GM18873 (cell line): ENCODE results near the gene ZNRF4.
"Not testable (repeated sequence)": the region's sequence is repeated elsewhere in the genome, so short reads cannot be mapped to it uniquely, and the experiment has no call there.

Experiments used
- ATAC-seq: cut with Tn5 transposase; IDR thresholded peaks from one replicate; pipeline ENCODE4 v1.9.1; 2021; ENCODE audit warnings: mild to moderate bottlenecking, moderate library complexity, moderate number of reproducible peaks; ENCODE audit not compliant: unreplicated experiment, low FRiP score

ZNRF4 gene

DNA sequence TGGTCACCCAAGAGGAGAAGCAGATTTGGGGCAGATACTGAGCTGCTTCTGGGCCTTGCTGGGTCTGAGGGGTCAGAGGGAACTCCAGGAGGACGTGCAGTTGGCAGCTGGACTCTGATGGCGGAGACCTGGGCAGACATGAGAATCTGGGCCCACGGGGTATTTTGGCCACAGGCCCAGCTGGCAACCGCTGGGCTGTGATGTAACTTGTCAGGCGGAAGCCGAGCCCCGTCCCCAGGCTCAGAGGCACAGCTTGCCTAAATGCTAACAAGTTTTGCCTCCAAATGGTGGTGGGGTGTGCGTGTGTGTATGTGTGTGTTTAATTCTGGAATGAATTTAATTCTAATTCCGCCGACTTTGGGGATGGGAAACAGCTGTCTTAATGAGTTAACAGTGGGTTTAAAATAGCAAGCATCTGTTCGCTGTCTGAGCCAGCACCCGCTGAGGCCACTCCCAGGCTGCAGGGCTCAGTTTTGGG, 11.6 kb downstream of the ZNRF4 start:
- no peak for ATAC-seq

GRCh38 chr19:5470264-5470671, 15.1 kb downstream of the ZNRF4 start:
- ATAC-seq, result no peak

DNA sequence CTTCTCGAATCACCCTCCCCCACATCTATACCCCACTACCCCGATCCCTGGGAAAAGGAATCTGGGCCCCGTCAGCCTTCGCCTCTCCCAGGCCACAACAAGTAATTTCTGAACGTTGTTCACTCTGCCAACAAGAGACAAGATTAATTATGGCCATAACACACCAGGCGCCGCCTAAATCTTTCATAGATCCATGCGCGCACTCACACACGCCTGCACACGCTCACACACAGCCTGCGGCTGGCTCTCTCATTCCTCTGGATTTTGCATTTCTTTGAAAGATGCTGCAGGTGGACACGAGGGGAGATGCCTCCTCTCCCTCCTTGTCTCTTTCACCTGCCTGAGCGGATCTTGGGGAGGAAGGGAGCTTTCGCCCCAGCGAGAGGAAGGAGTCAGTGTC, 17.1 kb downstream of the ZNRF4 start:
- ATAC-seq, result no peak

DNA sequence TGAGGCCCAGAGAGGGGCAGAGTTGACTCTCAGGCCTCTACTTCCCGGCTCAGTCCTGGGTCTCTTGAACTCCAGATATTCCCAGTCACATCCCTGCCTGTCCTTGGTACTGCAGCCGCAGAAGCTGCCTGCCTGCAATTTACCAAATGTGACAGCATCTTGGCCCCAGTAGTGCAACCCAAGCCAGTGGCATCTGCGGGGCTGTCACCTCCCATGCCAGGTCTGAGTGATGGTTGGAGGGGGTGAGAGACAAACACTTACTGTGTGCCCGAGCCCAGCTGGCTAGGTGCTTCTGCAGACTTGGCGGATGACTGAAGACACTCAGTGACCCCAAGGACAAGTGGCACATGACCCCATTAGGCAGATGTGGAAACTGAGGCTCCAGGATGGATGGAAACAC, 18.4 kb downstream of the ZNRF4 start:
- ATAC-seq, result no peak

DNA sequence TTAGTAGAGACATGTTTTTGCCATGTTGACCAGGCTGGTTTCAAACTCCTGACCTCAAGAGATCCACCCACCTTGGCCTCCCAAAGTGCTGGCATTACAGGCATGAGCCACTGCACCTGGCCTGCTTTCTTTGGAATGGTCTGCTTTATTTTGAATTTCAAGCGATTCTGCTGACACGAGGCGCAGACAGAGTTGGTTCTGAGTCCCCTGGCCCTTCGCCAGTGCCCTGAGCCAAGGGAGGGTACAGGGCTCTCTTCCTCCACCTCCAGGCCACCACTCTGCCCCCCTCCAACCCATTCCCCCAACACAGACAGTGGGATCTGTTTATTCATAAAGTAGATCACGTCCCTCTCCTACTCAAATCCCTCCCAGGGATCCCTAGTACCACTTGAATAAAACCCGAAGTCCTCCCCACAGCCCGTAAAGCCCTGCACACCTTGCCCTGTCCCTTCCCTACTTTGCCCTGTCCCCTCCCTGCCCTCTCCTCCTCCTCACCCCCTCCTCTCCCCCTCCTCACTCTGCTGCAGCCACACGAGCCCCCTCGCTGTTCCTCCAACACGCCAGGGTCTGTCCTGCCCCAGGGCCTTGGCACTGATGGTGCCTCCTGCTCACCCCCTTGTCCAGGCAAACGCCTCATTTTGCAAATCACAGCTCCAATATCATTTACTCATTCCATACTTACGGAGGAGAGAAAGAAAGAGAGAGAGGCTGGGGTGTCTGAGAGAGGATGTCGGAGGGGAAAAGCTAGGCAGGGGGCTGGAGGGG, 22.4 kb downstream of the ZNRF4 start:
- no peak for ATAC-seq

DNA sequence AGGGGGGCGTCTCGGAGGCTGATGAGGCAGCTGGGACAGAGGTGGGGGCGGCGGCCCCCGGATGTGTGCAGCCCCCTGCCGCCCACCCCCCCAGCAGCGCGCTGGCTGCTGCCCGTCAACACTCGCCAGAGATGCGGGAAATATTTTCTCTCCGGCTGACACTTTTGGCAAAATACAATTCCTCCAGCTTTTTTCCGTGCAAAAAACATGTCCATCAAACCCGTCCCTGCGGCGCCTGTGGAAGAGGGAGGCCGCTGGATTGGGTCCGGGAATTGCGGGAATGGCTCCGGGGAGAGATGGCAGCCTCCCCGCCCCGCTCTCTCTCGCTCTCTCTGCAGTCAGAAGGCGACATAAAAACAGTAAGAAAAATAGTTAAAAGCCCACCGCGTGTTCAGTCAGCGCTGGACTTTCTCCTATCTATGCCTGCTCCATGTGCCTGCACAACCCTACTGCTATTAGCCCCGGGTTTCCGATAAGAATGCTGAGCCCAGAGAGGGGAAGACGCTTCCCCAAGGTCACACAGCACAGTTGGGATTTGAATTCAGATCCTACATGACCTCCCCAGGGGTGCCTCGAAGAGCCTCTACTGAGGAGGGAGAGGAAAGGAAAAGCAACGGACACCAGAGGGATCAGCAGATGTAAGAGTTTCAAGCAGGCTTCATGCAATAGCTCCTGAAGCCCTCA, 23.2 kb downstream of the ZNRF4 start:
- ATAC-seq, result no peak

DNA sequence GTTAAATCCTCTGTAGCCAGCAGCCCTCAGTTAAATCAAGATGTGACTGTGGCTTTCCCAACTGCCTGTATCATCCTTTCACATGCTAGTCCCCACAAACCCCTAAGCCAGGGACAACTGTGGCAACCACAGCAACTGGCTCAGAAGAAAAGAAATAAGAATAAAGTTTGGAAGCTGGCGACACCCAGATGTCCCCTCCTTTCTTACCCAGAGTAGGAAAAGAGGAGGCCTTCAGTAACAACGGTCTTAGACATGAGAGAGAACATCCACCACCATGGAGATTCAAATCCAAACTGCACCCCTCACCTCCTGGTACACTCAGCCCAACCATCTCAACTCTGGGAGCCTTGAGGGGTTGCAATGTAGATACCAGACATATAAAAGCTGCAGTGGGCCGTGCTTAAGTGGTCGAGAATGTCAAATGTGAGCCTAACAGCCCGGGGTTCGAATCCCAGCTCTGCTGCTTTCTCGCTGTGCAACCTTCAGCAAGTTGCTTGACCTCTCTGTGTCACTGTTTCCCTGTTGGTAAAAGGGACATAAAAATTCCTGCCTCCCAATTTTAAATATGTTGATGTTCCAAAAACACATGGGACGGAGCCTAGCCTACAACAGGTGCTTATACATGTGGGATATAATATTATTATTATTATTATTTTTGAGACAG, 23.8 kb downstream of the ZNRF4 start:
- ATAC-seq, result no peak

- no peak for ATAC-seq
These were observed 24.7 kb downstream of the ZNRF4 start for GRCh38 chr19:5479958-5480357.

DNA sequence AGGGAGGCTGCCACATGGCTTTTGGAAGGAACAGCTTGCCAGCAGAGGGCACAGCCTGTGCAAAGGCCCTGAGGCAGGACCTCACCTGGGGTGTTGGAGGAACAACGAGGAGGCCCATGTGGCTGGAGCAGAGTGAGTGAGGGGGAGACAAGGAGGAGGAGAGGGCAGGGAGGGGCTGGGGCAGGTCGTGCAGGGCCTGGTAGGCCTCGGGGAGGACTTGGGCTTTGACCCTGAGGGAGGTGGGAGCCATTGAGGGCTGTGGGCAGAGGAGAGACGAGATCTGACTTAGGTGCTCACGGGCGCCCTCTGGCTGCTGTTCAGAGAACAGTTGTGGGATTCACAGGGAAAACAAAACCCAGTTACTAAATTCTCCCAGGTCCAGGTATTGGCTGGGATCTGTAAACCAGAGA, 25.2 kb downstream of the ZNRF4 start:
- no peak for ATAC-seq

DNA sequence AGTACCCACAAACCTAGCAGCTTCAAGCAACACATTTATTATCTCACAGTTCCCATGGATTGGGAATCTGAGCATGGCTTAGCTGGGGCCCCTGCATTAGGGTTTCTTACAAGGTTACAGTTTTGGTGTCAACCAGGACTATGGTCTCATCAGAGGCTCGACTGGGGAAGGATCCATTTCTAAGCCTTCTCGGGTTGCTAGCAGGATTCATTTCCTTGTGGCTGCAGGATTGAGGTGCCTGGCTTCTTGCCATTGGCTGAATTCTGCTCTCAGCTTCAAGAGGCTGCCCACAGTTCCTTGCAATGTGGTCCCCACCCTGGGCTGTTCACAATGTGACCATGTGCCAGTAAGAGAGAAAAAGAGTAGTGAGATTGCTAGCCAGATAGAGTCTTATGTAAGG, 26.7 kb downstream of the ZNRF4 start:
- ATAC-seq, result no peak

DNA sequence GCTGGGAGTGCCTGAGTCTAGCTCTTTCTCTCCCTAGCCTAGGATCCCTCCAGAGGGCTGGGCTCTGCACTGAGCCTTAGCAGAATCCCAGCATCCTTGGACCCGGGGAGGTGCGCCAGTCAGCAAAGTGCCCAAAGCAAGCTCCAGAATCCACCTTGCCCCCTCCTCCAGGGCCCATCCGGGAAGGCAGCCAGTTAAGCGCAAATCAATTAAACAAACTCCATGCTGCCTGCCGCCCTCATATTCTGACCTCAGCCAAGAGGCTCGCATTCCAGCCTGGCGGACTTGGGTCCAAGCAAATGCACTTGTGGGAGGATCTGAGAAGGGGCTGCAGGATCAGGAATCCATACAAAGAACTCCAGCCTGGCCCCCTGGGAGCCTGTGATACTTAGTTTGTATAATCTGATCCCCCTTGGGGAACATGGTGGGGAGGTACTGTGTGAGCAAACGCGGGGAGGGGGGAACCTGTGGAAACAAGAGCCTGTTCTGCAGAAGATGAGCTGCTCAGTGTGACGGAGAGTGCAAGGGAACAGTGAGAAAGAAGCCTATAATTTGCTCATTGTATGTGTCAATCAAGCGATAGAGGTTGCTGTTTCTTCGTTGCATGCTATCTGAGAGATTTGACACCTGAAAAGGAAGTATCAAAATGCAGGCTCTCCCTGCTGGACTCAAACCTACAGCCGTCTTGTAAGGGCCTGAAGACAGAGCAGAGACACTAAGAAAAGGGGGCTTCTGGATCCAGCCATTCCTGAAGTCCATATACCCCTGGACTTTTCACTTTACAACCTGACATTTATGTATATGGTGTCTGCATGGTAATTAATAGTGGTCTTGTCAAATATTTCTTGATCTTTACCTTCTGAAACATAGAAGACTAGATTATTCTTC, 29.4 kb downstream of the ZNRF4 start:
- ATAC-seq, result no peak

- ATAC-seq, result no peak
These were observed 30.0 kb downstream of the ZNRF4 start for GRCh38 chr19:5485286-5485636.

- ATAC-seq, result not testable (repeated sequence)
These were observed 30.4 kb downstream of the ZNRF4 start for GRCh38 chr19:5485658-5486057.

GRCh38 chr19:5487222-5487621, 32.0 kb downstream of the ZNRF4 start:
- ATAC-seq, result no peak

DNA sequence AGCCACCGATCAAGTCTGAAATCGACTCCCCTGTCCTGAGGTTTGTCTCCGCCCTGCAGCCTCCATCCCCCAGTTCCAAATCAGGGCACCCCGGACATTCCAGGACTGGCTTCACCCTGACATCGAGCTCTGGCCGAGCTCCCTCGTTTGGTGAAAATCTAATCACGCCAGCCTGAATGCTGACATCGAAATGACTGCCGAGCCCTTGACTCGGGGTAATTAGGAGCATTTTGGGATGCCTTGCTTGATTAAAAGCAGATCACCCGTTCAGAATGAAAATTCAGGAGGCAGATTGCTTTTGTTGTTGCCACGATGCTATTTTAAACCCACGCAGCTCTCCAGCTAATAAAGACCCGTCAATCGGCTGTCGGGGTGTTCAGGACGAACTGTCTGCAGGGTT, 34.3 kb downstream of the ZNRF4 start:
- no peak for ATAC-seq

GRCh38 chr19:5491565-5491964, 36.3 kb downstream of the ZNRF4 start:
- ATAC-seq, result no peak

GRCh38 chr19:5492281-5492634, 37.0 kb downstream of the ZNRF4 start:
- no peak for ATAC-seq

- no peak for ATAC-seq
These were observed 37.6 kb downstream of the ZNRF4 start for GRCh38 chr19:5492635-5493409.

GRCh38 chr19:5494773-5495172, 39.6 kb downstream of the ZNRF4 start:
- no peak for ATAC-seq

- no peak for ATAC-seq
These were observed 40.6 kb downstream of the ZNRF4 start for GRCh38 chr19:5495792-5496191.
